IPS-15b (cell line): Measurements from ENCODE around the gene ZFR.
"Not testable (repeated sequence)": the region's sequence is repeated elsewhere in the genome, so short reads cannot be mapped to it uniquely, and the experiment has no call there.

Experiments
- H3K27me3 ChIP-seq: one replicate; pipeline ENCODE4 v1.6.1; 2013; ENCODE audit warnings: low read length; ENCODE audit not compliant: control insufficient read depth, insufficient read depth
- H3K36me3 ChIP-seq: one replicate; pipeline ENCODE4 v1.6.1; 2013; ENCODE audit warnings: low read length; ENCODE audit not compliant: control insufficient read depth, insufficient read depth
- H3K4me1 ChIP-seq: one replicate; pipeline ENCODE4 v1.6.1; 2013; ENCODE audit warnings: mild to moderate bottlenecking, low read length; ENCODE audit not compliant: control insufficient read depth, insufficient read depth
- H3K4me3 ChIP-seq: one replicate; pipeline ENCODE4 v1.5.1; 2013; ENCODE audit warnings: low read depth, low read length
- H3K9ac ChIP-seq: one replicate; pipeline ENCODE4 v1.6.1; 2013; ENCODE audit warnings: low read depth, mild to moderate bottlenecking, low read length
- H3K9me3 ChIP-seq: one replicate; pipeline ENCODE4 v1.6.1; 2013; ENCODE audit warnings: mild to moderate bottlenecking, low read length; ENCODE audit not compliant: control insufficient read depth, insufficient read depth

Gene ZFR

GRCh38 chr5:32326216-32326772 lies 118.2 kb downstream of the ZFR start:
- no peaks in the 10 kb centered on the region for H3K4me1 ChIP-seq
- no peaks in the 10 kb centered on the region for H3K36me3 ChIP-seq
- no peak overlapping the region for H3K9ac ChIP-seq
- H3K4me3 ChIP-seq: no peak overlapping the region
- no peaks in the 10 kb centered on the region for H3K9me3 ChIP-seq
- no peaks in the 10 kb centered on the region for H3K27me3 ChIP-seq

- H3K4me3 ChIP-seq: no peak overlapping the region
- no peak overlapping the region for H3K9ac ChIP-seq
- H3K9me3 ChIP-seq: no peaks in the 10 kb centered on the region
- no peaks in the 10 kb centered on the region for H3K27me3 ChIP-seq
- H3K4me1 ChIP-seq: no peaks in the 10 kb centered on the region
- H3K36me3 ChIP-seq: no peaks in the 10 kb centered on the region
Observed at GRCh38 chr5:32325616-32326015, 118.9 kb downstream of the ZFR start.

DNA sequence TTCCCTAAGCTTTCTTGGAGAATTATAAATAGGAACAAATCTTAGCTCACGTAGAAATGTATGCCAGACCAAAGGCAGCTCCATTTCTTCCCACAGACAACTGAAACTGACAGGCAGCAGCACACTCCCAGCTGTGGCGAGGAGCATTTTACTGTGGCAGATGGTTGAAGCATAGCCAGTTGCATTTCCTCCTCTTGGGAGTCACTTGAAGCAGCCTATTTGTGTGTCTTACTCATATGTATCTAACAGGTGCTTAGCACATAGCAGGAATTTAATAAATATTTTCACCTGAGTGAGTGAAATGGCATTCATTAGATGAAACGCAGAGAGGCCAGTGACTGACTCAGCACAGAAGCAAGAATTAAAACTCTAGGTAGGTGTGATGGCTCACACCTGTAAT lies 119.5 kb downstream of the ZFR start:
- Histone ChIP-seq H3K9me3 (no peaks in the 10 kb centered on the region), H3K4me1 (no peaks in the 10 kb centered on the region), H3K4me3 (no peak overlapping the region), H3K36me3 (no peaks in the 10 kb centered on the region), H3K9ac (no peak overlapping the region), H3K27me3 (no peaks in the 10 kb centered on the region)

GRCh38 chr5:32323741-32324140 lies 120.8 kb downstream of the ZFR start:
- no peaks in the 10 kb centered on the region for H3K9me3 ChIP-seq
- no peak overlapping the region for H3K4me3 ChIP-seq
- no peaks in the 10 kb centered on the region for H3K4me1 ChIP-seq
- no peaks in the 10 kb centered on the region for H3K27me3 ChIP-seq
- H3K36me3 ChIP-seq: no peaks in the 10 kb centered on the region
- no peak overlapping the region for H3K9ac ChIP-seq

- no peaks in the 10 kb centered on the region for H3K4me1 ChIP-seq
- no peaks in the 10 kb centered on the region for H3K9me3 ChIP-seq
- H3K4me3 ChIP-seq: no peak overlapping the region
- H3K27me3 ChIP-seq: no peaks in the 10 kb centered on the region
- no peaks in the 10 kb centered on the region for H3K36me3 ChIP-seq
- no peak overlapping the region for H3K9ac ChIP-seq
Observed at GRCh38 chr5:32322882-32323281, 121.7 kb downstream of the ZFR start.

- H3K4me3 ChIP-seq, H3K9ac ChIP-seq, H3K36me3 ChIP-seq, H3K4me1 ChIP-seq, H3K27me3 ChIP-seq, H3K9me3 ChIP-seq: not testable (repeated sequence)
Observed at GRCh38 chr5:32321787-32322186, 122.8 kb downstream of the ZFR start.

GRCh38 chr5:32320576-32320975 lies 124.0 kb downstream of the ZFR start:
- Histone ChIP-seq H3K4me1 (no peaks in the 10 kb centered on the region), H3K4me3 (no peak overlapping the region), H3K9ac (no peak overlapping the region), H3K27me3 (no peaks in the 10 kb centered on the region), H3K36me3 (no peaks in the 10 kb centered on the region), H3K9me3 (no peaks in the 10 kb centered on the region)

DNA sequence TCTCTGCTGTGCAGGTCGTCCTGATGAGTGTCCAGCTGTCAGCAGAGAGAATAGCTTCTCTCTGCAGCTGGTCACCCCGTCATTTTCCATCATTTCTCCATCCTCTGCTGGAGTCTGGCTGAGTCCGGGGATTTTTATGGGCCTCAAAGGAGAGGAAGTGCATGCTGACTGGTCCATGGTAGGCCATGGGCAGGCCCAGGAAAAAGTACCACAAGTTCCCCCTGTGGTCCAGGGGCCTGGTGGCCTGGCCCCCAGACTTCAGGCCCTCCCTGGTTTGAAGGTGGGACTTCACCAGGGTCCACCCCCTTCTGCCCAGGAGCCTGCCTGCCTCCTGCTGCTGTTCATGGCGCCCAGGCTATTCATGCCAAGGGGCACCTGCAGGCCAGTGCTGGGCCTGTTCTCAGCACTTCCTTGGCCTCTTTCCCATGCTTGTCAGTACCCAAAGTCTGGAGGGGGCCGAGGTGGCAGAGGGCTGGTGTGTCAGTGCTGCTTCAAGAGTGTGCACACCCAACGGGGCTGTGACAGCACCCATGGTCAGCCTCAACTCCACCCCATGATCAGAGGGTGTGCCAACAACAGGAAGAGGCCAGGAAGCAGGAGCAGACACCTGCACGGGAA lies 124.5 kb downstream of the ZFR start:
- no peak overlapping the region for H3K9ac ChIP-seq
- H3K4me1 ChIP-seq: no peaks in the 10 kb centered on the region
- H3K9me3 ChIP-seq: no peaks in the 10 kb centered on the region
- H3K36me3 ChIP-seq: no peaks in the 10 kb centered on the region
- H3K4me3 ChIP-seq: no peak overlapping the region
- H3K27me3 ChIP-seq: no peaks in the 10 kb centered on the region

- H3K9me3 ChIP-seq: no peaks in the 10 kb centered on the region
- no peaks in the 10 kb centered on the region for H3K36me3 ChIP-seq
- no peaks in the 10 kb centered on the region for H3K4me1 ChIP-seq
- no peaks in the 10 kb centered on the region for H3K27me3 ChIP-seq
- no peak overlapping the region for H3K4me3 ChIP-seq
- H3K9ac ChIP-seq: no peak overlapping the region
Observed at GRCh38 chr5:32319392-32319791, 125.1 kb downstream of the ZFR start.

- Histone ChIP-seq H3K27me3 (no peaks in the 10 kb centered on the region), H3K4me3 (no peak overlapping the region), H3K9me3 (no peaks in the 10 kb centered on the region), H3K4me1 (no peaks in the 10 kb centered on the region), H3K36me3 (no peaks in the 10 kb centered on the region), H3K9ac (no peak overlapping the region)
Observed at GRCh38 chr5:32317041-32317440, 127.5 kb downstream of the ZFR start.

DNA sequence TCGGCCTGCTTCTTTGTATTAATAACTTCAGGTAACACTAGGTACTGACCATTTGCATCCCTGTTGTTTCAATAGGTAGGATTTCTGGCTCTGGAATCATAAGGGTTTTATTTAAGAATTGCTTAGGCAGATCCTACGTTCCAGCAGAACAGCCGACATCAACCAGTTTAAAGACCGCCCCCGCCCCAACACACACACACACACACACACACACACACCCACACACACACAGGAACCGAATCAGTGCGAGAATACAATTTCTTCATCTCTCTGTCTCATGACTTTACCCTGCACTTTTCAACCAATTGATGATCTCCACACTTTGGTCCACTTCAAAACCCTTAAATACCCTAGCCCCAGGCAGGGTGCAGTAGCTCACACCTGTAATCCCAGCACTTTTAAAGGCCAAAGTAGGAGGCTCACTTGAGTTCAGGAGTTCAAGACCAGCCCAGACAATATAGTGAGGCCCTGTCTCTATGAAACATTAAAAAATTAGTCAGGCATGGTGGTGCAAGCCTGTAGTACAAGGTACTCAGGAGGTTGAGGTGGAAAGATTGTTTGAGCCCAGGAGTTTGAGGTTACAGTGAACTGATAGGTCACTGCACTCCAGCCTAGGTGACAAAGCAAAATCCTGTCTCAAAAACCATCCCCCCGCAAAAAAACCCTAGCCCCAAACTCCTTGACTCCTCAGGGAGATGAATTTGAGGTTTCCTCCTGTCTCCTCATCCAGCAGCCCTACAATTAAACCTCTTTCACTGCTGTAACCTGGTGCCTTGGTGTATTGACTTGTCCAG lies 129.1 kb downstream of the ZFR start:
- Histone ChIP-seq H3K4me1 (peaks cover 6% of the 10 kb centered on the region), H3K9ac (no peak overlapping the region), H3K27me3 (no peaks in the 10 kb centered on the region)

DNA sequence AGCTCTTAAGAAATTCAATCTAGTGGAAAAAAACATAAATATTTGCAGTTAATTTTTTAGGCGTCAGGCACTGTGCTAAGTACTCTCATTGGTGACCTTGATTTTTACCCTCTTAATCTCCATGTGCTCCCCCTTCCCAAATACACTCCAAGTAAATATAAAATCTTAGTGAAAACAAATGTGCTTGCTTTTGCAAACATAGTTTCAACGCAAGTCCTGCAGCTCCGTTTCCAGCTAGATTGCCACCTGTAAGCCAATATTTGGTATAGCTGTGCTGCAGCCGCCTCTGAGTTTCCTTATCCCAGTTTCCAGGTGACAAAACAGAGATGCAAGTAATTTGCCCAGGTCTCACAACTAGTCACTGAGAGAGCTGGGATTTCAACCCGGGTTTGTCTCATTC lies 129.9 kb downstream of the ZFR start:
- Histone ChIP-seq H3K27me3 (no peaks in the 10 kb centered on the region), H3K36me3 (no peaks in the 10 kb centered on the region), H3K4me1 (peaks cover 6% of the 10 kb centered on the region), H3K4me3 (no peak overlapping the region), H3K9me3 (no peaks in the 10 kb centered on the region), H3K9ac (no peak overlapping the region)

More for the DNA sequence above, 129.1 kb downstream of the ZFR start:
- Histone ChIP-seq H3K36me3 (no peaks in the 10 kb centered on the region), H3K4me3 (no peak overlapping the region), H3K9me3 (no peaks in the 10 kb centered on the region)
